H1 (cell line): Measurements from ENCODE around the gene VAT1L. TPM values are rescaled to one million over a fixed set of nuclear protein-coding genes. Genes with fewer than 3 reads are reported as not detected.

Source experiments
- EZH2 ChIP-seq: fragments of 200-600 bp; sonication (generic); IDR thresholded peaks from 2 replicates; pipeline ENCODE4 v1.7.1; 2012; ENCODE audit warnings: low read depth, mild to moderate bottlenecking, moderate library complexity, low read length, inconsistent platforms; ENCODE audit not compliant: severe bottlenecking
- POLR2AphosphoS5 ChIP-seq: IDR thresholded peaks from 2 replicates; pipeline ENCODE4 v1.6.1; 2011; ENCODE audit warnings: low read depth, low read length
- RFX5 ChIP-seq: IDR thresholded peaks from 2 replicates; pipeline ENCODE4 v1.6.1; 2011; ENCODE audit warnings: low read depth, low read length, improper control_type of control experiment, borderline replicate concordance
- RXRA ChIP-seq: IDR thresholded peaks from 2 replicates; pipeline ENCODE4 v1.6.1; 2011; ENCODE audit warnings: low read depth, mild to moderate bottlenecking, low read length, moderate library complexity; ENCODE audit not compliant: insufficient read depth
- SIN3A ChIP-seq, 2 experiments: IDR thresholded peaks in 1 of 2; conservative IDR thresholded peaks in 1 of 2; 2 replicates each; pipeline ENCODE4 v1.6.1; 2011 to 2012; ENCODE audit warnings: low read length in 2 of 2, improper control_type of control experiment in 1 of 2, low read depth in 1 of 2, mild to moderate bottlenecking in 1 of 2
- SRF ChIP-seq: IDR thresholded peaks from 2 replicates; pipeline ENCODE4 v1.6.1; 2011; ENCODE audit warnings: mild to moderate bottlenecking, low read depth, low read length, moderate library complexity
- TCF12 ChIP-seq: IDR thresholded peaks from 2 replicates; pipeline ENCODE4 v1.6.1; 2011; ENCODE audit warnings: low read depth, mild to moderate bottlenecking, low read length
- TEAD4 ChIP-seq: IDR thresholded peaks from 2 replicates; pipeline ENCODE4 v1.6.1; 2012; ENCODE audit warnings: low read depth, low read length, inconsistent platforms, mixed read lengths
- ZNF274 ChIP-seq: IDR thresholded peaks from 2 replicates; pipeline ENCODE4 v1.7.0; 2012; ENCODE audit warnings: low read length, borderline replicate concordance; ENCODE audit errors: extremely low read depth
- polyA plus RNA-seq, 7 experiments: library from polyadenylated mRNA; depleted of rRNA in 3 of 7; stranded (reverse) in 5 of 7; unstranded in 2 of 7; fragments of >200 nt in 5 of 7; fragments of 200-250 nt in 2 of 7; gene quantifications; 1 replicate in 5 of 7; 2 replicates in 1 of 7; 4 replicates in 1 of 7; pipeline versions ENCODE4 v1.2.1 to v1.2.3, GENCODE V29; 2011 to 2013; ENCODE audit warnings: missing spikeins in 2 of 7, mixed read lengths in 2 of 7
- total RNA-seq: library from RNA; stranded (reverse); fragmentation: NEBNext Ultra II Directional; extraction: Animal tissue kit (Norgen Biotek cat#: 25700); gene quantifications from 2 replicates; pipeline ENCODE4 v1.2.1, GENCODE V29; 2021
- TF ChIP-seq, protein P1 (sequence below): fragments of 300-600 bp; sonication (generic); IDR thresholded peaks from 2 replicates; pipeline ENCODE4 v1.7.1; 2012; ENCODE audit warnings: low read length, moderate library complexity, mild to moderate bottlenecking, inconsistent platforms; ENCODE audit not compliant: insufficient replicate concordance

VAT1L gene
- total and polyA plus RNA-seq, 2 of the 8 experiments (the other 6 are each of a cell fraction or from before 2014, with no cell fraction given): 46.3 to 48.2 TPM

DNA sequence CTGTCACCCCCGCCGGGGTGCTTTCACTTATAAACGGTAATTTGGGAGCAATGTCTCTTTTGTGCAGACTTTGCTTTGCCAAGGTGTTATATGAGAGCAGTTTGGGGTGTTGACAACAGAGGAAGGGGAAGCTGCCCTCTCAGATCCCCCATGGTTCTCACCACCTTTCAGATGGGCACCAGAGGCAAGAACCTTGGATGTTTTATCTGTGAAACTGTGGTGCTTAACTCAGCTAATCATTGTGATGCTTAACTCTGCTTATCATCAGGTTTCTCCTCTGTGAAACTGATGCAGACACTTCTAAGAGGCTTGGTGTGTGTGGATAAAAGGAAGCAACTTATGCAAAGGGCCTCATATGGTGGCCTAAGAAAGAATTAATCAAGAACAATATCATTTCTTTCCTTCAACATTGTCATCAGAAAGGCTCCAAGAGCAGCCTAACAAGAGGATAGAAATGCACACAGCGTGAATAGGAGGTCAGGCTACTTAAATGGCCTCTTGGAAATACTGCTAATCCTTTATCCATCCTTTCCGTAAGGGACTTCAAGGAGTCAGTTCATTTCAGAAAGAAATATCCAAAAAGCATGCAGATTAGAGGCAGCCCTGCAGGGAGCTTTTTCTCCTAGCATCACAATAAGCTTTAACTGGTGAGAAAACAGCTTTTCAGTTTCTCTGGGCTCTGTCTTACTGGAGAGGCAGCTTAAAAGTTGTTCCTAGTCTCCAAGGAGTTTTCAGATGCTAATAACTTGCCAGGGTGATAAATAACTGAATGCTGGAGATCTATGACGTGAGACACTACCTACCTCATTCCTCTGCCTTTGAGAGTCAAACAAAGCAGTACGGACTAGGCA, 178.9 kb downstream of the VAT1L start (continued):
- TF ChIP-seq, protein P1, sequence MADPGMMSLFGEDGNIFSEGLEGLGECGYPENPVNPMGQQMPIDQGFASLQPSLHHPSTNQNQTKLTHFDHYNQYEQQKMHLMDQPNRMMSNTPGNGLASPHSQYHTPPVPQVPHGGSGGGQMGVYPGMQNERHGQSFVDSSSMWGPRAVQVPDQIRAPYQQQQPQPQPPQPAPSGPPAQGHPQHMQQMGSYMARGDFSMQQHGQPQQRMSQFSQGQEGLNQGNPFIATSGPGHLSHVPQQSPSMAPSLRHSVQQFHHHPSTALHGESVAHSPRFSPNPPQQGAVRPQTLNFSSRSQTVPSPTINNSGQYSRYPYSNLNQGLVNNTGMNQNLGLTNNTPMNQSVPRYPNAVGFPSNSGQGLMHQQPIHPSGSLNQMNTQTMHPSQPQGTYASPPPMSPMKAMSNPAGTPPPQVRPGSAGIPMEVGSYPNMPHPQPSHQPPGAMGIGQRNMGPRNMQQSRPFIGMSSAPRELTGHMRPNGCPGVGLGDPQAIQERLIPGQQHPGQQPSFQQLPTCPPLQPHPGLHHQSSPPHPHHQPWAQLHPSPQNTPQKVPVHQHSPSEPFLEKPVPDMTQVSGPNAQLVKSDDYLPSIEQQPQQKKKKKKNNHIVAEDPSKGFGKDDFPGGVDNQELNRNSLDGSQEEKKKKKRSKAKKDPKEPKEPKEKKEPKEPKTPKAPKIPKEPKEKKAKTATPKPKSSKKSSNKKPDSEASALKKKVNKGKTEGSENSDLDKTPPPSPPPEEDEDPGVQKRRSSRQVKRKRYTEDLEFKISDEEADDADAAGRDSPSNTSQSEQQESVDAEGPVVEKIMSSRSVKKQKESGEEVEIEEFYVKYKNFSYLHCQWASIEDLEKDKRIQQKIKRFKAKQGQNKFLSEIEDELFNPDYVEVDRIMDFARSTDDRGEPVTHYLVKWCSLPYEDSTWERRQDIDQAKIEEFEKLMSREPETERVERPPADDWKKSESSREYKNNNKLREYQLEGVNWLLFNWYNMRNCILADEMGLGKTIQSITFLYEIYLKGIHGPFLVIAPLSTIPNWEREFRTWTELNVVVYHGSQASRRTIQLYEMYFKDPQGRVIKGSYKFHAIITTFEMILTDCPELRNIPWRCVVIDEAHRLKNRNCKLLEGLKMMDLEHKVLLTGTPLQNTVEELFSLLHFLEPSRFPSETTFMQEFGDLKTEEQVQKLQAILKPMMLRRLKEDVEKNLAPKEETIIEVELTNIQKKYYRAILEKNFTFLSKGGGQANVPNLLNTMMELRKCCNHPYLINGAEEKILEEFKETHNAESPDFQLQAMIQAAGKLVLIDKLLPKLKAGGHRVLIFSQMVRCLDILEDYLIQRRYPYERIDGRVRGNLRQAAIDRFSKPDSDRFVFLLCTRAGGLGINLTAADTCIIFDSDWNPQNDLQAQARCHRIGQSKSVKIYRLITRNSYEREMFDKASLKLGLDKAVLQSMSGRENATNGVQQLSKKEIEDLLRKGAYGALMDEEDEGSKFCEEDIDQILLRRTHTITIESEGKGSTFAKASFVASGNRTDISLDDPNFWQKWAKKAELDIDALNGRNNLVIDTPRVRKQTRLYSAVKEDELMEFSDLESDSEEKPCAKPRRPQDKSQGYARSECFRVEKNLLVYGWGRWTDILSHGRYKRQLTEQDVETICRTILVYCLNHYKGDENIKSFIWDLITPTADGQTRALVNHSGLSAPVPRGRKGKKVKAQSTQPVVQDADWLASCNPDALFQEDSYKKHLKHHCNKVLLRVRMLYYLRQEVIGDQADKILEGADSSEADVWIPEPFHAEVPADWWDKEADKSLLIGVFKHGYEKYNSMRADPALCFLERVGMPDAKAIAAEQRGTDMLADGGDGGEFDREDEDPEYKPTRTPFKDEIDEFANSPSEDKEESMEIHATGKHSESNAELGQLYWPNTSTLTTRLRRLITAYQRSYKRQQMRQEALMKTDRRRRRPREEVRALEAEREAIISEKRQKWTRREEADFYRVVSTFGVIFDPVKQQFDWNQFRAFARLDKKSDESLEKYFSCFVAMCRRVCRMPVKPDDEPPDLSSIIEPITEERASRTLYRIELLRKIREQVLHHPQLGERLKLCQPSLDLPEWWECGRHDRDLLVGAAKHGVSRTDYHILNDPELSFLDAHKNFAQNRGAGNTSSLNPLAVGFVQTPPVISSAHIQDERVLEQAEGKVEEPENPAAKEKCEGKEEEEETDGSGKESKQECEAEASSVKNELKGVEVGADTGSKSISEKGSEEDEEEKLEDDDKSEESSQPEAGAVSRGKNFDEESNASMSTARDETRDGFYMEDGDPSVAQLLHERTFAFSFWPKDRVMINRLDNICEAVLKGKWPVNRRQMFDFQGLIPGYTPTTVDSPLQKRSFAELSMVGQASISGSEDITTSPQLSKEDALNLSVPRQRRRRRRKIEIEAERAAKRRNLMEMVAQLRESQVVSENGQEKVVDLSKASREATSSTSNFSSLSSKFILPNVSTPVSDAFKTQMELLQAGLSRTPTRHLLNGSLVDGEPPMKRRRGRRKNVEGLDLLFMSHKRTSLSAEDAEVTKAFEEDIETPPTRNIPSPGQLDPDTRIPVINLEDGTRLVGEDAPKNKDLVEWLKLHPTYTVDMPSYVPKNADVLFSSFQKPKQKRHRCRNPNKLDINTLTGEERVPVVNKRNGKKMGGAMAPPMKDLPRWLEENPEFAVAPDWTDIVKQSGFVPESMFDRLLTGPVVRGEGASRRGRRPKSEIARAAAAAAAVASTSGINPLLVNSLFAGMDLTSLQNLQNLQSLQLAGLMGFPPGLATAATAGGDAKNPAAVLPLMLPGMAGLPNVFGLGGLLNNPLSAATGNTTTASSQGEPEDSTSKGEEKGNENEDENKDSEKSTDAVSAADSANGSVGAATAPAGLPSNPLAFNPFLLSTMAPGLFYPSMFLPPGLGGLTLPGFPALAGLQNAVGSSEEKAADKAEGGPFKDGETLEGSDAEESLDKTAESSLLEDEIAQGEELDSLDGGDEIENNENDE: peak; percentile 92
- 0 out of 2 replicates have a peak, but pooled peaks have one; percentile 40 for TF ChIP-seq TEAD4
- TF ChIP-seq EZH2: no peak
- TF ChIP-seq RFX5: no peak
- peak; percentile 56; the same call in 1 of the 2 replicates for TF ChIP-seq TCF12
- no peak for TF ChIP-seq RXRA
- TF ChIP-seq POLR2AphosphoS5: no peak
- no peak for TF ChIP-seq SIN3A (conservative IDR thresholded peaks at IDR 0.05 in 1 of 2, IDR thresholded peaks at IDR 0.05 in 1 of 2; ENCODE audit: low read depth in 1 of 2, low read length in 2 of 2)
- no peak for TF ChIP-seq ZNF274
- no peak for TF ChIP-seq SRF
